Body of pancreas (tissue), 4 donors: ENCODE results near the gene MCCD1. TPM values are rescaled to one million over a fixed set of nuclear protein-coding genes. Genes with fewer than 3 reads are reported as not detected.
A peak's percentile ranks its signal among the peaks of the same experiment; 100 is the strongest.

ENCODE experiments used
- ATAC-seq: fragments of 150-250 bp; one replicate; pipeline ENCODE4 v1.9.1; 2016
- DNase-seq, 4 donors: peaks; one replicate each; pipeline ENCODE4 v3.0.0-alpha.2; 2019
- H3K27ac ChIP-seq, 4 donors: fragments of 200-600 bp; sonication (generic); 1 replicate in 3 of 4; 2 replicates in 1 of 4; pipeline versions ENCODE4 v1.5.1 to v1.6.1; 2016 to 2019; ENCODE audit warnings: mild to moderate bottlenecking in 1 of 4, mixed read lengths in 1 of 4, moderate library complexity in 1 of 4
- H3K27me3 ChIP-seq, 2 donors: fragments of 200-600 bp; sonication (generic); one replicate each; pipeline ENCODE4 v1.6.0; 2016; ENCODE audit warnings: mild to moderate bottlenecking in 1 of 2
- H3K36me3 ChIP-seq, 2 donors: fragments of 200-600 bp; sonication (generic); replicated peaks in 1 of 2; 2 replicates each; pipeline ENCODE4 v1.5.1; 2016; ENCODE audit warnings: low read depth in 2 of 2; ENCODE audit not compliant: insufficient read depth in 1 of 2
- H3K4me1 ChIP-seq: fragments of 200-600 bp; sonication (generic); one replicate; pipeline ENCODE4 v1.6.0; 2016
- H3K4me3 ChIP-seq, 2 donors: fragments of 200-600 bp; sonication (generic); 1 replicate in 1 of 2; 2 replicates in 1 of 2; pipeline ENCODE4 v1.5.1; 2016 to 2019
- H3K9me3 ChIP-seq, 3 donors: fragments of 200-600 bp; sonication (generic); 1 replicate in 2 of 3; 2 replicates in 1 of 3; pipeline ENCODE4 v1.5.1; 2016
- CTCF ChIP-seq, 7 experiments: fragments of 450-650 bp in 4 of 7; fragments of 200-600 bp in 3 of 7; sonication (generic) in 3 of 7; IDR thresholded peaks; one replicate each; pipeline ENCODE4 v1.5.1; 2016 to 2019; ENCODE audit warnings: antibody characterized with exemption in 7 of 7
- POLR2A ChIP-seq, 3 donors: fragments of 450-650 bp; IDR thresholded peaks; one replicate each; pipeline ENCODE4 v1.6.1; 2016; ENCODE audit warnings: antibody characterized with exemption in 3 of 3, mild to moderate bottlenecking in 2 of 3
- WGBS, 2 donors: methylation state at CpG; one replicate each; pipeline ENCODE4 v1.1.5; 2017; 5-methylcytosine and 5-hydroxymethylcytosine counted together
- intact Hi-C: fragments of 100-400 bp; cut with DNase I; formaldehyde crosslinking; loops from one replicate; pipeline ENCODE4 v1.15.1; 2023
- total RNA-seq, 2 donors: library from RNA; depleted of rRNA; stranded (reverse); fragments of >200 nt; gene quantifications; one replicate each; pipeline ENCODE4 v1.1.0, GENCODE V29; 2016

The MCCD1 gene
- total RNA-seq, 2 donors from 2014 or later: not detected

GRCh38 chr6:31534011-31534410 is 5.2 kb downstream of the MCCD1 start:
- peaks cover 20% of the 10 kb centered on the region for H3K4me1 ChIP-seq
- no peak overlapping the region for H3K4me3 ChIP-seq
- no peak for DNase-seq
- intact Hi-C loops: no loop called here
- WGBS, 2 donors: 90 to 94% methylated on average over 6 of the region's 6 CpGs
- H3K27me3 ChIP-seq: no peaks in the 10 kb centered on the region
- peaks cover 38 to 58% of the 10 kb centered on the region in 2 donors for H3K36me3 ChIP-seq
- H3K27ac ChIP-seq: no peak overlapping the region
- H3K9me3 ChIP-seq: no peaks in the 10 kb centered on the region
- ATAC-seq: no peak
- TF ChIP-seq POLR2A (IDR thresholded peaks at IDR 0.05) (no peak), CTCF (IDR thresholded peaks at IDR 0.05) (no peak)

DNA sequence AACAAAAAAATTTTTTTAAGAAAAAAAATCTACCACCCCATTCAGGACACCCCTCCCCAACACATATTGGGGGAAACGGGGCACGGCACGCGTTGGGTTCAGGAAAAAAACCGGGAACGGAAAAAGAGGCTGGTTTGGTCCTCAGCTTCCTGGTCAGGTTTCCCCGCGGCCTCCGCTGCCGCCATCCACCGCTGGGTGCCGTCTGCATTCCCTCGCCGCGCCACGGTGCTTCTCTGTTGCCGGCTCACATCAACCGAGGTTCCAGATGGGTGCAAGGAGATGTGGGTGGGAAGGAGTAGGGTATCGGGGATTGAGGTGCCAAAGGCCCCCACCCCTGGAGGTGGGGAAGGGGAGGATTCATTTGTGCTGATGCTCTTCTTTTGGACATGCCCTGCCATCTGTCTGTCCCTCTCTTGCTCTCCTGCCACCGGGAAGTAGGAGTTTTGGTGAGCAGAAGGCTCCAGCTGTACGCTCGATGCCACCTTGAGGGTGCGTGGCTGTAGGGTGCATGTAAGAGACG is 5.8 kb downstream of the MCCD1 start:
- H3K4me3 ChIP-seq: no peak overlapping the region
- peaks cover 38 to 58% of the 10 kb centered on the region in 2 donors for H3K36me3 ChIP-seq
- ATAC-seq (no peak), DNase-seq (no peak)
- TF ChIP-seq POLR2A (IDR thresholded peaks at IDR 0.05) (no peak), CTCF (IDR thresholded peaks at IDR 0.05) (no peak)
- WGBS, 2 donors: 87% methylated on average over 20 to 24 of the region's 24 CpGs
- intact Hi-C loops: no loop called here
- peaks cover 20% of the 10 kb centered on the region for H3K4me1 ChIP-seq
- H3K27me3 ChIP-seq: no peaks in the 10 kb centered on the region
- no peaks in the 10 kb centered on the region for H3K9me3 ChIP-seq
- H3K27ac ChIP-seq: no peak overlapping the region

GRCh38 chr6:31535538-31536324 is 7.0 kb downstream of the MCCD1 start:
- ATAC-seq (no peak), DNase-seq (no peak)
- no peaks in the 10 kb centered on the region for H3K9me3 ChIP-seq
- H3K36me3 ChIP-seq: peaks cover 36 to 54% of the 10 kb centered on the region in 2 donors
- H3K27me3 ChIP-seq: no peaks in the 10 kb centered on the region
- intact Hi-C loops: no loop called here
- 33 to 37% methylated on average over 2 of the region's 2 CpGs for WGBS, 2 donors
- TF ChIP-seq POLR2A (IDR thresholded peaks at IDR 0.05) (no peak), CTCF (IDR thresholded peaks at IDR 0.05) (no peak)
- peaks cover 27% of the 10 kb centered on the region for H3K4me1 ChIP-seq
- no peak overlapping the region for H3K4me3 ChIP-seq
- no peak overlapping the region for H3K27ac ChIP-seq

DNA sequence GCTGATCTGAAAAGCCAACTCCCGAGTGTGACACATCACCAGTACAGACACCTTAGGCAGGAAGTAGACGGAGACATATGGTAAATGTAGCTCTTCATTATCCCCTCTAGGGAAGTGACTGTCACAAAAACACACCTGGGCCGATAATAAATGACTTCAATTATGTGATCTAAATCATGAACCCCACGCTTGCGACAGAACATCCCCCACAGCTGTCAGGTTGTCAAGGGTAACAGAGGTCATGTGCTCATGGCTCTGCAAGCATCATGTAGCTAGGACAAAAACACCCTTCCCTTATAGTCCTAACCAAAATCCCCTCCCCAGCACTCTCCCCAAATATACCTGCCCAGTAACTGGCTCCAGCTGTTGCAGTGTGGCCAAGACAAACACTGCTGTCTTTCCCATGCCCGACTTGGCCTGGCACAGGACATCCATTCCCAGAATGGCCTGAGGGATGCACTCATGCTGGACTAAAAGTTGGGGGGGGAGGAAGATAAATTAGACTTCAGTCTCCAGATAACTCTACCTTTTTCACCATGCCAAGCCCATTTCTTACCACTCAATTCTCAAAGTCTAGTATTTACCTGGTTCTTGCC is 10.1 kb downstream of the MCCD1 start:
- Histone ChIP-seq H3K36me3 (peaks cover 25 to 38% of the 10 kb centered on the region in 2 donors), H3K27me3 (no peaks in the 10 kb centered on the region), H3K4me1 (peaks cover 34% of the 10 kb centered on the region), H3K9me3 (no peaks in the 10 kb centered on the region), H3K27ac (peak overlapping the region in 2 of 4 donors; percentile 45 to 98), H3K4me3 (no peak overlapping the region)
- TF ChIP-seq CTCF (IDR thresholded peaks at IDR 0.05) (no peak), POLR2A (IDR thresholded peaks at IDR 0.05) (no peak)
- intact Hi-C loops: no loop called here
- DNase-seq: peak; percentile 59 to 75 (median 63)
- ATAC-seq: no peak
- 30 to 35% methylated on average over 6 of the region's 6 CpGs for WGBS, 2 donors
